Jurkat, Clone E6-1 (cell line): ENCODE results near the gene RTN4R.
"Not testable (repeated sequence)": the region's sequence is repeated elsewhere in the genome, so short reads cannot be mapped to it uniquely, and the experiment has no call there.

Source experiments
- DNase-seq: peaks from one replicate; pipeline ENCODE4 v3.0.0-alpha.2; 2011; ENCODE audit warnings: low read depth, low spot score
- H3K4me3 ChIP-seq: 2 replicates; pipeline ENCODE4 v1.5.1; 2011; ENCODE audit warnings: mild to moderate bottlenecking, low read length, control low read depth, moderate library complexity

Gene RTN4R

DNA sequence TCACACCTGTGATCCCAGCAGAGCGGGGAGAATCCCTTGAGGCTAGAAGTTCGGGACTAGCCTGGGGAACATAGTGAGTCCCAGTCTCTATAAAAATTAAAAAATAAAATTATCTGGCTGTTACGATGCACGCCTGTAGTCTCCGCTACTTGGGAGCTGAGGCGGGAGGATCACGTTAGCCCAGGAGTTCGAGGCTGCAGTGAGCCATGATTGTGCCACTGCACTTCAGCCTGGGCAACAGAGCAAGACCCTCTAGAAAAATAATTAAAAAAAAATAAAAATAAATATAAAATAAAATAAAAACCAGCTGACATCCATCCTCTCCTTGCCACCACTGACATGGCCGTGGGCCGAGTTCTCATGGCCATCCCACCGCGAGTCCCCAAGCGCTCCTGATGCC, 7.7 kb upstream of the RTN4R start:
- no peak for DNase-seq
- H3K4me3 ChIP-seq = no peak overlapping the region

DNA sequence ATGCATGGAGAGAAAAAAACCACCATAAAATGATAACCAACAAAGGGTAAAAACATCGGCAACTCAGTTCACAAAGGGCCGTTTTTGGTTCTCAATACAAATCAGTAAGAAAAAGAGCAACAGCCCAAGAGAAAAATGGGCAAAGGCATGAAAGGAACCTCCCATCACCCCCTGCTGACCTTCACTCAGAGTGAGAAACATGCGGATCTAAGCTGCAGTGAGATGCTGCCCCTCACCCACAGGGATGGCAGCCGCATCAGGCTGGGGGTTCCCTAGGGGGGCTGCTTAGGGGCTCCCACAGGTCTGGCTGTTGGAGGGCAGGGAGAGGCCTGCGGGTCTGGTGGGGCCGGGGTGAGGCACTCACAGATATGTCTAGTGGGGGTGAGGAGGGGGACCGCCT, 7.2 kb upstream of the RTN4R start:
- not testable (repeated sequence) for H3K4me3 ChIP-seq, DNase-seq

DNA sequence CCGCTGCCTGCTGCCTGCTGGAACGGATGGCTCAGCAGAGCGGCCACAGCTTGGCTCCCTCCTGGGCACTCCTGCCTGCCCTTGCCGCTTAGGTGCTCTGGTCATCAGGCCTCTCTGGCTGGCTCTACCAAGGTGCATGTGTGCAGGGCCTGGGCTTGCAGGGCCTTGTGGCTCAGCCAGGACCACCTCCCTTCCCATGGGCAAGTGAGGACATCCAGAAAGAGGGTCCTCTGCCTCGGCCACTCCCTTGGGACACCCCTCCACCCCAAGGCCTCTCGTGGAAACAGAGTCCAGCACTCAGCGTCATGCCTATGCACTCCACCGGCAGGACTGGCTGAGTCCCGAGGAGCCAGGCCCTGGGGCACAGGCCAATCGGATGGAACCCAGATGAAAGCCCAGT, 6.3 kb upstream of the RTN4R start:
- H3K4me3 ChIP-seq, DNase-seq: not testable (repeated sequence)

DNA sequence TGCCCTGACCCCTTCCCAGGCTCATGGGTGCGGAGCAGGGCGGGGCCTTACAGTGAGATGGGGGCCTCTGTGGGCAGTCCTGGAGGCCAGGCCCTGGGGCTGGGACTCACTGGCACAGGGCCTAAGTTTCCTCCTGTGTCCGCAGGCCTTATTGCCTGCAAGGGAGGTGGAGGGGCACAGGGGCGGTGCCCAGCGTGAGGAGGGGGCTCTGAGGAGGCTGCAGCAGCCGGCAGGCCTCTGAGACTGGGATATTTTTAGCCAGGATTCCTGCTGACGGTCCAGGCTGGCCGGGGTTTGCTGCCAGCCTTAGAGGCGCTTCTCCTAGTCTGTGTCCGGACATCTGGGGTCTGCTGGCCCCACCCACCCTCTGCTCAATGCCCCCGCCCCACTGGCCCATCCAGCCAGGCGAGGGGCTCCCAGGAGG, 5.7 kb upstream of the RTN4R start:
- no peak for DNase-seq
- H3K4me3 ChIP-seq = no peak overlapping the region

DNA sequence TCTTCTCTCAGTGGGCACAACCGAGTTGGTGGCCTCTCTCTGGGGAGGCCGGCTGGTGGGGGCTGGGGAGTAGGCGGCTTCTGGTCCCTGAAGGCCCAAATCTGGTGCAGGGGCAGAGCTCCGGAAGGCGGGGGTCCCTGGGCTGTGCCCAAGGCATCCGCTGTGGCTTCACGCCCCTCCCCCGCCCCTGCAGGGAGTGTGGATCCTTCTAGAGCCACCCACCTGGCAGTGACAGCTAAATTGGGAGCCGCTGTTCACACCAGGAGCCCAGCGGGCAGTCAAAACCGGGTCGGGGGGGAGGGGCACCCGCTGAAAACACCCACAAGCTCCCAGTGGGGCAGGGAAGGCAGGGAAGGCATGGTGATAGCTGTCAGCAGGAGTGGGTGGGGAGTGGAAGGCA, 4.6 kb upstream of the RTN4R start:
- no peak for DNase-seq
- H3K4me3 ChIP-seq = no peak overlapping the region

DNA sequence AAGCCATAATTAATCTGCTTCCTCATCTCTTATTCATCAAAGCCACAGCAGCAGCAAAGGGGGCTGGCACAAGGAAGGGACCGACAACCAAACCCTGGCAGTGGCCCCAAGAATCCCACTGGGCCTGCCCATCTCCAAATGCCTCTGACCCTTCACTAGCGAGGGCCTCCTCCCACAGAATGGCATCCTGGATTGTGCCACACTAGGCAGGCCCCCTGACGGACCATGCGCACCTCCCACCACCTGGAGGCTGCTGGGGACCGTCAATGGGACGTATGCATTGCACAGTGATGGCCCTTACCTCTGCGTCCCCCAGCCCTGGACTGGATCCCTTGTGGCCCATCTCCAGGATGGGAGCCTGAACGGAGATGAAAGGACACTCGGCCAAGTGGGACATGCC, 4.1 kb upstream of the RTN4R start:
- no peak overlapping the region for H3K4me3 ChIP-seq

DNA sequence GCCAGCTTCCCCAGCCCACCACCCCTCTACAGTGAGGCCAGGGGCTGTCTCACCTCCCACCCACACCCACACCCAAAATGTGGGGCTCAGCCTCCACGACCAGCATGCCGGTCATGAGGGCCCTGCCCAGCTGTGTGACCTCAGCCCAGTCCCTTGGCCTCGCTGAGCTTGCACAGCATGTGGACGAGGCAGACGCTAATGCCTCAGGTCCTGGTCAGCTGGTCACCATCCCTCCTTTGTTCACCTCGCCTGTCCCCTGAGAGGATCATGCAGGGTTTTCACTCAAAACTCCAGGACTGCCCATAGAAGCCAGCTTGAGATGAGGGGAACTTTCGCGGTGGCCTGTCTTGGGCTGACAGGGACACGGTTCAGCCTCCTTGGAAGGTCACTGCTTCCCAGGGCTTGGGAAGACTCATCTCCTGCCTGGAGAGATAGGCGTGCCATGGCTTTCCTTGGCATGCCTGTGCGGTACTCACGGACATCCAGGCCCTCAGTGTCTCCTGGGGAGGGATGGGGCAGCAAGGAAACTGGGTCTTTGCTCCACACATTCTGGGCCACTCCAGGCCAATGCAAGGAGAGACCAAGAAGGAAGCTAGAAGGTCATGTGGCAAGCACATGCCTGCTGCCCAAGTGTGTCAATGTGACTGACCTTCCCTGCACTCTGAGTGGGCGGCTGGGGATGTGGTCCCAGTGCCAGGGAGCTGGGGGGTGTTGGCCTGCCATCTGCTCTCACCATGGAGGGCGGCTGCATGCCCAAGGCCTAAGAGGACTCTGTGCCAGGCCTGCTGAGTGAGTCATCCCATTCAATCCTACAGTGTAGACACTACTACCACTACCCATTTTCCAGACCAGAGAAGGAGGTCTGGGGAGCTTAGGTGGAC, 3.2 kb upstream of the RTN4R start:
- no peak for DNase-seq
- no peak overlapping the region for H3K4me3 ChIP-seq

More for the DNA sequence above, 4.1 kb upstream of the RTN4R start:
- no peak for DNase-seq

DNA sequence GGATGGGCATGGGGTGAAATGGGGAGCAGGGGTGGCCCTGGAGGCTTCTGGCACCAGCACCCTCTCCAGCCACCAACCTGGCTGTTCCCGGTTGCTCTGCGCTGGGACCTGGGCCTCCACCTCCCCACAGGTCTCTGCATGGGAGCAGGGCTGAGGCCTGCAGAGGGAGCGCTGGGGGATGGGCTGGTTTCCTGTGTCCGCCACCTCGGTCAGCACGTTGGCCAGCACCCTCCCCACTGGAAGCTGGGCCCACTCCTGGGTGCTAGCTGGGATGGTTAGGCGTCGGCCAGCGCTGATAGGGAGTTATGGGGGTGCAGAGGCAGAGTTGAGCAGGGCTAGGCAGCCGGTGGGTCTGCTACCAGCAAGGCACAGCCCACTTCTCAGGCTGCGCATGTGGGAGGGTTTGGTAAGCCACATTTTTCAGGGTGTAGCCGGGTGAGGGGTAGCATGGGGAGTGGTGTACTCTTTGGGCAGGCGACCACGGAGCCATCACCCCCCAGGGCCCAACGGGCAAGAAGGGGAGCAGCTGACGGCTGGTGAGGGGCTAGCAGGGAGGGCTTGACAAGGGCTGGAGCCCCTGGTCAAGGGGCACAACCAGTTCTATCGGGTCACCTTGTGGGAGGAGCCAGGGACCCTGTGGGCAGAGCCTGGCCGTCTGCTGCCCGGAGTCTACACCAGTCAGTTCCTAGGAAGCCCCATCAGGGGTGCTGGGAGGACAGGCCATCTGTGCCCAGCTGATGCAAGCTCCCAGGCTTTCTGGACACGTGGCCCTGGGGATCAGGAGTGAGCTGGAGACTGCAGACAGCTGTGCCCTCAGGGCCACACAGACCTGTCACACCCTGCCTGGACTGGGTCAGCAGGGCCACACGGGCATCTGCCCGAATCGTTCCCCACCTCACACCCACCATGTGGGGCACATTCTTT, 2.3 kb upstream of the RTN4R start:
- H3K4me3 ChIP-seq = not testable (repeated sequence)

DNA sequence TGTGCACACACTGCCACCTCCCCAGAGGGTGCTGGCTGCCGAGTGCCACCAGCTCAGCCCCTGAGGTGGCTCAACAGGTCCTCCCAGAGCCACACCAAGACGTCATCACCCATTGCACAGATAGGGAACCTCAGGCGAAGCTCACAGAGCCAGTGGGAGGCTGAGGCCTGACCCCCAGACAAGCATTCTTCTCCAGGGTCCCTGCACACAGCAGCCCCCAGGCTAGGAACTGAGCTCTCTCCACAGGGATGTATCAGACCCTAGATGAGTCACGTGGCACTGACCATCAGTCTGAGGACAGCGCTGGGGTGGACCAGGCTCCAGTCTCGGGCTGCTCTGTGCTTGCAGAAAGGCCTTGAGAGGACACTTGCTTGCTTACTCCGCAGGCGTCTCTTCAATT, 1.6 kb upstream of the RTN4R start:
- H3K4me3 ChIP-seq, DNase-seq: not testable (repeated sequence)

More for the DNA sequence above, 2.3 kb upstream of the RTN4R start:
- DNase-seq = not testable (repeated sequence)

DNA sequence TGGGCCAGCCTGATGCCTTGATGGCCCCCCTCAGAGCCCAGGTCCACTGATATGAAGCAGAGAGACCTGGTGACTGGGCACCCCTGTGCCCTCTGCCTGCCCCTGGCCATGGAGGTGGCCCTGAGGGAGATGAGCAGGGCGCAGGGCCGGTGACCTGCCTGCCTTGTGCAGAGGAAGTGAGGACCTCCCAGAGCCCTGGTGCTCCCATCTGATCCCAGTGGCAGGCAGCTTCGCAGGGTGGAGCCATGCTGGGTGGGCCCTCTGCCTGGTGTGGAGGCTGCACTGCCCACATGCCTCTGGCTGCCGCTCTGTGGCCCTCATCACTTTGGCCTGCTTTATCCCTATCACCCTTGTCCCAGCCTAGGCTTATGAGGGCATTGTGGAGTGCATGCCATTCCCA, 1.1 kb upstream of the RTN4R start:
- not testable (repeated sequence) for DNase-seq, H3K4me3 ChIP-seq

DNA sequence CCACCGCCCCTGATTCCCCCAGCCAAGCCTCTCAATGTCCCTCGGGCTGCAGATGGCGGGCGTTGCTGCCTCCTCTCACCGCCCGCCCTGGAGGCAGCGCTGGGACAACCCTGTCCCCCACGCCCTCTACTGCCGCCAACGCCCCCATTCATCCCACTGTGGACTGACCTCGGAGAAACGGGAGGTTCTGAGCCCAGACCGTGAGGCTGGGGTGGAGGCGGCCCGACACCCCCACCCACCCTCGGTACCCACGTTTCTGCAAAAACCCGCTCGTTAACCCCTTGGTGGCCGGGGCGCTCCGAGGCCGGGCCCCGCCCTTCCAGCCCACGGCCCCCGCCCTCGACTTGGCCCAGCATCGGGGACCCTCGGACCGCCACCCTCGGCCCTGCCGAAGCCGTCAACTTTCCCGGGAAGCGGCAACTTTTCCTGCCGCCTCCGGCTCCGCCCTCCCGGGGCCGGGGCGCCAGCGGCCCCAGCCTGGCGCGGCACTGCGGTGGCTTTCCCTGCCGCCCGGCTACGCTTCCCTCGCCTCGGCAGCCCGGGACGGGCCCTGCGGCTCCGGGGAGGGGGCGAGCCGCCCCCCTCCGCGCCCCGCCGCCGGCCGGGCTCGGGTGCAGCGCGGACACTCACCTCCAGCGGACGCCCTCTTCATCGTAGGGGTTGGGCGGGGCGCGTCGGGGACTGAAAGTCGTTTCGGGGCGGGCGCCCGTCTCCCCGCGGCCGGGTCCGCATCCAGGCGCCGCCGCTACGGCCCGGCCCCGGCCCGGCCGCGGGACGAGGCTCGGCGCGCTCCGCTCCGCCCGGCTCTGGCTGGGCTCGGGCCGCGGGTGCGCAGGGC, 458 bp downstream of the RTN4R start:
- peak overlapping the region; percentile 30; the same call in 1 of the 2 replicates for H3K4me3 ChIP-seq
- DNase-seq = no peak

DNA sequence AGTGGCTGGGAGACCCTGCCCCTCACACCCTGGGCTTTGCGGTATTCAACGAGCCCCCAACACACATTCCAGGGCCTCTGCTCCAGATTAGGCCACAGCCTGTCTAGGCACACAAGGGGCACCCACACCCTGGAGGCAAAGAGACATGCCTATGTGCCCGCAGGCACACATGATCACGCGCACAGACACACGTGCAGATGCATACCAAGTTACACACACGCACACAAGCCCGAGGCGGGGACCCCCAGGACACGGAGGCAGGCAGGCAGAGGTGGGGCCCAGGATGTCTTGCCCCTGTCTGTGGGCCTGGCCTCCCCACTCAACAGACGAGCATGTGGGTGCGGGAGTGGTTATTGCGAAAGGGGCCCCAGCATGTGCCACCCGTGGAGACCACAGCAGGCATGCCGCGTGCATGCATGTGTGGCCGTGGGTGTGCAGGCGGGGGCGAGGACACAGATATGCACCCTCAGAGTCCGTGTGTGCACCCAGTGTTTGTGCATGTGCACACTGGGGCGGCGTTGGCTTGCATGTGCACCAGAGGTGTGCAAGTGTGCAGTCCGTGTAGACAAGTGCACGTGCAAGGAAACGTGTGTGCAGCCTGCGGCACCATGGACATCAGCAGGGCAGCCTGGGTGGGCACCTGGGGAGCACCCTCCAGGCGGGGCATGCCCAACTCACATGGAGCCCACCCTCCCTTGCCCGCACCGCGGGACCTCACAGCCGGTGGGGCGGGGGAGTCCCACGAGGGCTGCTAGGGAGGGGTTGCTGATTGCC, 1.3 kb downstream of the RTN4R start:
- not testable (repeated sequence) for DNase-seq, H3K4me3 ChIP-seq

DNA sequence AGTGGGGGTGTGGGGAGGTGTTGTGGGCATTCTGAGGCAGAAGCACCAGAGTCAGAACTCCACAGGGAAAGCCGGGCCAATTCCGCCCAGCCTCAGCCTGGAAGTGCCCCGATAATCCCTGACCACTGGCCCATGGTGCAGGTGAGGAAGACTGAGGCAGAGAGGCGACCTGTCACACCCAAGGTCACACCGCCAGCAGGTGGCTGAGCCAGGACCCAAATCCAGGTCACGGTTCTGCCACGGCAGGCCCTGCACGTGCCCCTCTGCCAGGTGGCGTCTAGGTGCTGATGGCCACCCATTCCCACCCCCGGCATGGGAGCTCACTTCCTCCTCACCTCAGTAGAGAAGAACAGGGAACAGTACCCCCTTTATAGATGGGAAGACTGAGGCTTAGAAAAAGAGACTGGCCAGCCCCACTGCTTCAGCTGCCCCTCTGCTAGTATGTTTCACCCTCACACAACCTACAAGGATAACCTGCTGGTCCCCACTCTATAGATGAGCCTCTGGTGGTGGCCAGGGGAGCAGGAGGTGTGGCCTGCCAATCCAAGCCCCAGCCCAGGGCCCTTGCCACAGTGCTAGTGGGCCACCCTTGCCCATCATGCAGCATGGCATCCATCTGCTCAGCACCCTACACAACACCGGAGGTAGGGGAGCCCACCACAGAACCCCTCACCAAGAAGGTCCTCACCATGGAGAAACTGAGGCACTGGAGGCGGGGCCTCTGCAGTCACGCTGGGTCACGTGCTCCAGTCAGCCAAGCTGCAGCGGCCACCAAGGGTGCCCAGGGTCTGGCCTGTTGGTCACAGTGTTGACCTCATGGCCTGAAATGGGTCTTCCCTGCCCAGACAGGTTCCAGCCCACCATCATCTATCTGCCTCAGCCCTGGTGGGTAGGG, 2.1 kb downstream of the RTN4R start:
- not testable (repeated sequence) for DNase-seq, H3K4me3 ChIP-seq

DNA sequence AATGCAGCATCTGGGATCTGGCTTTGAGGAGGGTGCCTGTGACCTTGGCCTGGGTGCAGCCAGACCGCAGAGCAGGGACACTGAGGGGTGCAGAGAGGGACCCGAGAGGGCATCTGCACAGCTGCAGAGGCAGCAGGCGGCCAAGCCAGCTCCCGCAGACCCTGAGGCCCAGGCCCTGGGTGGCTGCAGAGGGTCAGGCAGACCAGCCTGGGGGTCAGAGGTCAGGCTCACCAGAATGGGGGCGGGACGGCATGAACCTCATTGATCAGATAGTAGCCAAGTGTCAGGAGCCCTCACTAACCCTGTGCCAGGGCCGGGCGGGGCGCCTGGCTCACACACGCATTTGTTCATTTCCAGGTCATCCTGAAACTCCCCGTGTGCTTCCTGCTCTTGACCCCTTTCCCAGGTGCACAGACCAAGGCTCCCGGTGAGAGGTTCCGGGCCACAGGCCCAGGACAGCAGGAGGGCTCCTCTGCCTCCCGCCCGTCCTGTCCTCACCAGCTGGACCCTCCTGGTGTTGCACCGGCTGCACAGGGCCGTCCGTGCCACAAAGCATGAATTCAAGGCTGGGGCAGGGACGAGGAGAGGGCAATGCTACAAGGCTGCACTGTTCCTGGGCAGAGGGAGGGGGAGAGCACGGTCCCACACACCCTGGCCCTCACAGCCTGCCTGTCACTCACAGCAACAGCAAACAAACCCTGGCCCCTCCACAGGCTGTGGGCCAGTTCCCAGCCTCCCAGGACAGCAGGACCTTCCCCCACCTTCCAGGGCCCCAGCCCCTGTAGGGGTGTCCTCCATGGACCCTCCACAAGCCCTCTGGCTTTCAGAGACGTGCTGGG, 3.3 kb downstream of the RTN4R start:
- no peak for DNase-seq
- no peak overlapping the region for H3K4me3 ChIP-seq

DNA sequence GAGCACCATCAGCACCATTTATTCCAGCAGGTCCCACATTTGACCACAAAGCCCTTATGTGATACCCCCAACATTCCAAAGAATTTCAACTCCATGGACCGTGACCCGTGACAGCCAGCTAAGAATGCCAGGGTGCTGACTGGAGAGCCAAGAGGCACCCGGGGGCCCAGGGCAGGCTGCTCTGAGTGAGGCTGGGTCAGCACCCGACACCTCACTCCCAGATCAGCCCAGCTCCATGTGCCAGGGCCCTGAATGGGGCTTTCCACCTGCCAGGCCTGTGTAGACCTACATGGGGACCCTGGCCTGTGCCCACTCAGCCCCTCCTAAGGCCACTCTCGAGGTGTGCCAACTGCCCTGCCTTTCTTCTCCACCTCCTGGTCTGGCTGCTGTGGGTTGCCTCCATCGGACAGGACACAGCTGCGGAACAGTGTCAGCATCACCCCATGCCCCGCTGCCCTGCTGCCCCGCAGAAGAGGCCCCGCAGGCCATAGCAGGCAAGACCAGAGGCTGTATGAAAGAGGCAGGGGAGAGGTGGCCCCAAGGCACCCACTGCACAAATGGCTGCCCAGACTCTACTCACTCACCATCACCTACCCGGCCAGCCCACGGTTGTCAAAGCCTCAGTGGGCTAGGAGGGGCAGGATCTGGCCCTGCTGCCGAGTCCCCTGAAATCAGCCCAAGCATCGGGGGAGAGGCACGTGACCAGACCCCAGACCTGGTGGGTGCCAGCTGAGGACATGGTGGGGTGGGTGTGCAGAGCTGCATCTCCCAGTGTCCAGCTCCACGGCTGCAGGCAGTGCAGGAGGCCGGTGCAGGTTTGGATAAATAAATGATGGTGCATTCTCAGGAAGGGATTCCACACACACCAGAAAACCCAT, 4.5 kb downstream of the RTN4R start:
- not testable (repeated sequence) for H3K4me3 ChIP-seq, DNase-seq
